HEK293 (cell line): Measurements from ENCODE around the gene MPC1.

ENCODE experiments used
- GFI1B ChIP-seq: fragments of 450-650 bp; formaldehyde crosslinking; IDR thresholded peaks from 2 replicates; pipeline ENCODE4 v1.5.1; 2016; ENCODE audit warnings: missing biosample characterization, missing genetic modification characterization
- MYNN ChIP-seq: fragments of 450-650 bp; formaldehyde crosslinking; IDR thresholded peaks from 2 replicates; pipeline ENCODE4 v1.5.1; 2016; ENCODE audit warnings: missing biosample characterization, missing genetic modification characterization, borderline replicate concordance
- SP7 ChIP-seq: fragments of 450-650 bp; formaldehyde crosslinking; IDR thresholded peaks from 2 replicates; pipeline ENCODE4 v1.5.1; 2016; ENCODE audit warnings: missing biosample characterization, missing genetic modification characterization
- TCF7L2 ChIP-seq: IDR thresholded peaks from 2 replicates; pipeline ENCODE4 v1.6.1; 2011; ENCODE audit warnings: low read depth, mild to moderate bottlenecking, inconsistent platforms, low read length, moderate library complexity, borderline replicate concordance
- ZBTB8A ChIP-seq: fragments of 450-650 bp; formaldehyde crosslinking; IDR thresholded peaks from 2 replicates; pipeline ENCODE4 v1.5.1; 2016; ENCODE audit warnings: missing biosample characterization, missing genetic modification characterization
- ZFP3 ChIP-seq: fragments of 450-650 bp; formaldehyde crosslinking; IDR thresholded peaks from 2 replicates; pipeline ENCODE4 v1.5.1; 2016; ENCODE audit warnings: low read depth, missing biosample characterization, missing genetic modification characterization
- ZNF121 ChIP-seq: fragments of 450-650 bp; formaldehyde crosslinking; IDR thresholded peaks from 2 replicates; pipeline ENCODE4 v1.5.1; 2016; ENCODE audit warnings: missing biosample characterization, missing genetic modification characterization
- ZNF133 ChIP-seq: fragments of 450-650 bp; formaldehyde crosslinking; IDR thresholded peaks from 2 replicates; pipeline ENCODE4 v1.5.1; 2016; ENCODE audit warnings: missing biosample characterization, missing genetic modification characterization
- ZNF211 ChIP-seq: fragments of 450-650 bp; formaldehyde crosslinking; IDR thresholded peaks from 2 replicates; pipeline ENCODE4 v1.5.1; 2016; ENCODE audit warnings: low read depth, missing biosample characterization, missing genetic modification characterization
- ZNF24 ChIP-seq: fragments of 450-650 bp; formaldehyde crosslinking; IDR thresholded peaks from 2 replicates; pipeline ENCODE4 v1.5.1; 2016; ENCODE audit warnings: missing biosample characterization, missing genetic modification characterization
- ZNF302 ChIP-seq: fragments of 450-650 bp; formaldehyde crosslinking; IDR thresholded peaks from 2 replicates; pipeline ENCODE4 v1.5.1; 2016; ENCODE audit warnings: missing biosample characterization, missing genetic modification characterization, low read depth
- ZNF335 ChIP-seq: fragments of 450-650 bp; formaldehyde crosslinking; conservative IDR thresholded peaks from 2 replicates; pipeline ENCODE4 v1.5.1; 2016; ENCODE audit warnings: missing biosample characterization, missing genetic modification characterization
- ZNF423 ChIP-seq: fragments of 450-650 bp; formaldehyde crosslinking; IDR thresholded peaks from 2 replicates; pipeline ENCODE4 v1.5.1; 2016; ENCODE audit warnings: missing biosample characterization, missing genetic modification characterization
- ZNF449 ChIP-seq: fragments of 450-650 bp; formaldehyde crosslinking; IDR thresholded peaks from 2 replicates; pipeline ENCODE4 v1.5.1; 2017; ENCODE audit warnings: missing biosample characterization, mild to moderate bottlenecking, missing genetic modification characterization, moderate library complexity
- ZNF510 ChIP-seq: fragments of 450-650 bp; formaldehyde crosslinking; IDR thresholded peaks from 2 replicates; pipeline ENCODE4 v1.5.1; 2018; ENCODE audit warnings: mild to moderate bottlenecking, missing genetic modification characterization, missing biosample characterization; ENCODE audit not compliant: insufficient replicate concordance
- ZNF600 ChIP-seq: fragments of 450-650 bp; formaldehyde crosslinking; IDR thresholded peaks from 2 replicates; pipeline ENCODE4 v1.5.1; 2016; ENCODE audit warnings: missing biosample characterization, missing genetic modification characterization
- TF ChIP-seq, protein P1 (sequence below): fragments of 450-650 bp; formaldehyde crosslinking; IDR thresholded peaks from 2 replicates; pipeline ENCODE4 v1.5.1; 2016; ENCODE audit warnings: missing biosample characterization, missing genetic modification characterization
- TF ChIP-seq, protein P2 (sequence below): fragments of 450-650 bp; formaldehyde crosslinking; IDR thresholded peaks from 2 replicates; pipeline ENCODE4 v1.5.0; 2017; ENCODE audit warnings: missing biosample characterization, missing genetic modification characterization, borderline replicate concordance
- TF ChIP-seq, protein P3 (sequence below): fragments of 450-650 bp; formaldehyde crosslinking; IDR thresholded peaks from 2 replicates; pipeline ENCODE4 v1.5.1; 2016; ENCODE audit warnings: missing biosample characterization, missing genetic modification characterization, borderline replicate concordance
- TF ChIP-seq, protein P4 (sequence below): fragments of 450-650 bp; formaldehyde crosslinking; IDR thresholded peaks from 2 replicates; pipeline ENCODE4 v1.5.1; 2017; ENCODE audit warnings: missing biosample characterization, missing genetic modification characterization
- TF ChIP-seq, protein P5 (sequence below): fragments of 450-650 bp; formaldehyde crosslinking; IDR thresholded peaks from 2 replicates; pipeline ENCODE4 v1.5.1; 2016; ENCODE audit warnings: missing biosample characterization, missing genetic modification characterization, borderline replicate concordance
- TF ChIP-seq, protein P6 (sequence below): fragments of 450-650 bp; IDR thresholded peaks from 2 replicates; pipeline ENCODE4 v1.5.1; 2018; ENCODE audit warnings: missing biosample characterization, mild to moderate bottlenecking, missing genetic modification characterization

The MPC1 gene

GRCh38 chr6:166402582-166403277 lies 20.0 kb upstream of the MPC1 start (continued):
- TF ChIP-seq, protein P1, sequence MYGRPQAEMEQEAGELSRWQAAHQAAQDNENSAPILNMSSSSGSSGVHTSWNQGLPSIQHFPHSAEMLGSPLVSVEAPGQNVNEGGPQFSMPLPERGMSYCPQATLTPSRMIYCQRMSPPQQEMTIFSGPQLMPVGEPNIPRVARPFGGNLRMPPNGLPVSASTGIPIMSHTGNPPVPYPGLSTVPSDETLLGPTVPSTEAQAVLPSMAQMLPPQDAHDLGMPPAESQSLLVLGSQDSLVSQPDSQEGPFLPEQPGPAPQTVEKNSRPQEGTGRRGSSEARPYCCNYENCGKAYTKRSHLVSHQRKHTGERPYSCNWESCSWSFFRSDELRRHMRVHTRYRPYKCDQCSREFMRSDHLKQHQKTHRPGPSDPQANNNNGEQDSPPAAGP (tag by site-specific recombination) = peak; percentile 72; the same call in 1 of the 2 replicates
- no peak for TF ChIP-seq ZNF510 (tag by site-specific recombination)
- TF ChIP-seq, protein P2, sequence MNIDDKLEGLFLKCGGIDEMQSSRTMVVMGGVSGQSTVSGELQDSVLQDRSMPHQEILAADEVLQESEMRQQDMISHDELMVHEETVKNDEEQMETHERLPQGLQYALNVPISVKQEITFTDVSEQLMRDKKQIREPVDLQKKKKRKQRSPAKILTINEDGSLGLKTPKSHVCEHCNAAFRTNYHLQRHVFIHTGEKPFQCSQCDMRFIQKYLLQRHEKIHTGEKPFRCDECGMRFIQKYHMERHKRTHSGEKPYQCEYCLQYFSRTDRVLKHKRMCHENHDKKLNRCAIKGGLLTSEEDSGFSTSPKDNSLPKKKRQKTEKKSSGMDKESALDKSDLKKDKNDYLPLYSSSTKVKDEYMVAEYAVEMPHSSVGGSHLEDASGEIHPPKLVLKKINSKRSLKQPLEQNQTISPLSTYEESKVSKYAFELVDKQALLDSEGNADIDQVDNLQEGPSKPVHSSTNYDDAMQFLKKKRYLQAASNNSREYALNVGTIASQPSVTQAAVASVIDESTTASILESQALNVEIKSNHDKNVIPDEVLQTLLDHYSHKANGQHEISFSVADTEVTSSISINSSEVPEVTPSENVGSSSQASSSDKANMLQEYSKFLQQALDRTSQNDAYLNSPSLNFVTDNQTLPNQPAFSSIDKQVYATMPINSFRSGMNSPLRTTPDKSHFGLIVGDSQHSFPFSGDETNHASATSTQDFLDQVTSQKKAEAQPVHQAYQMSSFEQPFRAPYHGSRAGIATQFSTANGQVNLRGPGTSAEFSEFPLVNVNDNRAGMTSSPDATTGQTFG (tag by site-specific recombination) = no peak
- TF ChIP-seq TCF7L2 = no peak
- no peak for TF ChIP-seq ZNF211 (tag by site-specific recombination)
- TF ChIP-seq, protein P3, sequence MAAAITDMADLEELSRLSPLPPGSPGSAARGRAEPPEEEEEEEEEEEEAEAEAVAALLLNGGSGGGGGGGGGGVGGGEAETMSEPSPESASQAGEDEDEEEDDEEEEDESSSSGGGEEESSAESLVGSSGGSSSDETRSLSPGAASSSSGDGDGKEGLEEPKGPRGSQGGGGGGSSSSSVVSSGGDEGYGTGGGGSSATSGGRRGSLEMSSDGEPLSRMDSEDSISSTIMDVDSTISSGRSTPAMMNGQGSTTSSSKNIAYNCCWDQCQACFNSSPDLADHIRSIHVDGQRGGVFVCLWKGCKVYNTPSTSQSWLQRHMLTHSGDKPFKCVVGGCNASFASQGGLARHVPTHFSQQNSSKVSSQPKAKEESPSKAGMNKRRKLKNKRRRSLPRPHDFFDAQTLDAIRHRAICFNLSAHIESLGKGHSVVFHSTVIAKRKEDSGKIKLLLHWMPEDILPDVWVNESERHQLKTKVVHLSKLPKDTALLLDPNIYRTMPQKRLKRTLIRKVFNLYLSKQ (tag by site-specific recombination) = no peak
- TF ChIP-seq ZFP3 = no peak
- no peak for TF ChIP-seq MYNN
- no peak for TF ChIP-seq ZNF133
- TF ChIP-seq ZNF24 (tag by site-specific recombination) = peak; percentile 61; the same call in 1 of the 2 replicates
- TF ChIP-seq ZNF335 (tag by site-specific recombination) = peak; percentile 90
- TF ChIP-seq SP7 (tag by site-specific recombination) = peak; percentile 95
- peak; percentile 50 for TF ChIP-seq ZNF600 (tag by site-specific recombination)
- no peak for TF ChIP-seq ZNF449
- TF ChIP-seq GFI1B = no peak
- TF ChIP-seq, protein P4, sequence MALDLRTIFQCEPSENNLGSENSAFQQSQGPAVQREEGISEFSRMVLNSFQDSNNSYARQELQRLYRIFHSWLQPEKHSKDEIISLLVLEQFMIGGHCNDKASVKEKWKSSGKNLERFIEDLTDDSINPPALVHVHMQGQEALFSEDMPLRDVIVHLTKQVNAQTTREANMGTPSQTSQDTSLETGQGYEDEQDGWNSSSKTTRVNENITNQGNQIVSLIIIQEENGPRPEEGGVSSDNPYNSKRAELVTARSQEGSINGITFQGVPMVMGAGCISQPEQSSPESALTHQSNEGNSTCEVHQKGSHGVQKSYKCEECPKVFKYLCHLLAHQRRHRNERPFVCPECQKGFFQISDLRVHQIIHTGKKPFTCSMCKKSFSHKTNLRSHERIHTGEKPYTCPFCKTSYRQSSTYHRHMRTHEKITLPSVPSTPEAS = peak; percentile 54
- no peak for TF ChIP-seq ZNF302 (tag by site-specific recombination)
- peak; percentile 57; the same call in 1 of the 2 replicates for TF ChIP-seq ZNF423
- TF ChIP-seq ZBTB8A (tag by site-specific recombination) = peak; percentile 67
- TF ChIP-seq, protein P5, sequence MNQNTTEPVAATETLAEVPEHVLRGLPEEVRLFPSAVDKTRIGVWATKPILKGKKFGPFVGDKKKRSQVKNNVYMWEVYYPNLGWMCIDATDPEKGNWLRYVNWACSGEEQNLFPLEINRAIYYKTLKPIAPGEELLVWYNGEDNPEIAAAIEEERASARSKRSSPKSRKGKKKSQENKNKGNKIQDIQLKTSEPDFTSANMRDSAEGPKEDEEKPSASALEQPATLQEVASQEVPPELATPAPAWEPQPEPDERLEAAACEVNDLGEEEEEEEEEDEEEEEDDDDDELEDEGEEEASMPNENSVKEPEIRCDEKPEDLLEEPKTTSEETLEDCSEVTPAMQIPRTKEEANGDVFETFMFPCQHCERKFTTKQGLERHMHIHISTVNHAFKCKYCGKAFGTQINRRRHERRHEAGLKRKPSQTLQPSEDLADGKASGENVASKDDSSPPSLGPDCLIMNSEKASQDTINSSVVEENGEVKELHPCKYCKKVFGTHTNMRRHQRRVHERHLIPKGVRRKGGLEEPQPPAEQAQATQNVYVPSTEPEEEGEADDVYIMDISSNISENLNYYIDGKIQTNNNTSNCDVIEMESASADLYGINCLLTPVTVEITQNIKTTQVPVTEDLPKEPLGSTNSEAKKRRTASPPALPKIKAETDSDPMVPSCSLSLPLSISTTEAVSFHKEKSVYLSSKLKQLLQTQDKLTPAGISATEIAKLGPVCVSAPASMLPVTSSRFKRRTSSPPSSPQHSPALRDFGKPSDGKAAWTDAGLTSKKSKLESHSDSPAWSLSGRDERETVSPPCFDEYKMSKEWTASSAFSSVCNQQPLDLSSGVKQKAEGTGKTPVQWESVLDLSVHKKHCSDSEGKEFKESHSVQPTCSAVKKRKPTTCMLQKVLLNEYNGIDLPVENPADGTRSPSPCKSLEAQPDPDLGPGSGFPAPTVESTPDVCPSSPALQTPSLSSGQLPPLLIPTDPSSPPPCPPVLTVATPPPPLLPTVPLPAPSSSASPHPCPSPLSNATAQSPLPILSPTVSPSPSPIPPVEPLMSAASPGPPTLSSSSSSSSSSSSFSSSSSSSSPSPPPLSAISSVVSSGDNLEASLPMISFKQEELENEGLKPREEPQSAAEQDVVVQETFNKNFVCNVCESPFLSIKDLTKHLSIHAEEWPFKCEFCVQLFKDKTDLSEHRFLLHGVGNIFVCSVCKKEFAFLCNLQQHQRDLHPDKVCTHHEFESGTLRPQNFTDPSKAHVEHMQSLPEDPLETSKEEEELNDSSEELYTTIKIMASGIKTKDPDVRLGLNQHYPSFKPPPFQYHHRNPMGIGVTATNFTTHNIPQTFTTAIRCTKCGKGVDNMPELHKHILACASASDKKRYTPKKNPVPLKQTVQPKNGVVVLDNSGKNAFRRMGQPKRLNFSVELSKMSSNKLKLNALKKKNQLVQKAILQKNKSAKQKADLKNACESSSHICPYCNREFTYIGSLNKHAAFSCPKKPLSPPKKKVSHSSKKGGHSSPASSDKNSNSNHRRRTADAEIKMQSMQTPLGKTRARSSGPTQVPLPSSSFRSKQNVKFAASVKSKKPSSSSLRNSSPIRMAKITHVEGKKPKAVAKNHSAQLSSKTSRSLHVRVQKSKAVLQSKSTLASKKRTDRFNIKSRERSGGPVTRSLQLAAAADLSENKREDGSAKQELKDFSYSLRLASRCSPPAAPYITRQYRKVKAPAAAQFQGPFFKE (tag by site-specific recombination) = no peak
- TF ChIP-seq, protein P6, sequence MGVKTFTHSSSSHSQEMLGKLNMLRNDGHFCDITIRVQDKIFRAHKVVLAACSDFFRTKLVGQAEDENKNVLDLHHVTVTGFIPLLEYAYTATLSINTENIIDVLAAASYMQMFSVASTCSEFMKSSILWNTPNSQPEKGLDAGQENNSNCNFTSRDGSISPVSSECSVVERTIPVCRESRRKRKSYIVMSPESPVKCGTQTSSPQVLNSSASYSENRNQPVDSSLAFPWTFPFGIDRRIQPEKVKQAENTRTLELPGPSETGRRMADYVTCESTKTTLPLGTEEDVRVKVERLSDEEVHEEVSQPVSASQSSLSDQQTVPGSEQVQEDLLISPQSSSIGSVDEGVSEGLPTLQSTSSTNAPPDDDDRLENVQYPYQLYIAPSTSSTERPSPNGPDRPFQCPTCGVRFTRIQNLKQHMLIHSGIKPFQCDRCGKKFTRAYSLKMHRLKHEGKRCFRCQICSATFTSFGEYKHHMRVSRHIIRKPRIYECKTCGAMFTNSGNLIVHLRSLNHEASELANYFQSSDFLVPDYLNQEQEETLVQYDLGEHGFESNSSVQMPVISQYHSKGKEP = peak; percentile 34; the same call in 1 of the 2 replicates
- no peak for TF ChIP-seq ZNF121 (tag by site-specific recombination)
